HEK293 (cell line): ENCODE measurements around the gene CSMD2.

Experiments used
- CTCF ChIA-PET: fragments of 350-600 bp; formaldehyde crosslinking; extraction: SDS; loops from one replicate; lab custom pipeline; 2021; ENCODE audit warnings: antibody characterized with exemption; lab: Yijun Ruan, JAX
- POLR2A ChIA-PET: fragments of 300-600 bp; formaldehyde crosslinking; extraction: SDS; loops from one replicate; lab custom pipeline; 2020; ENCODE audit warnings: antibody characterized with exemption, inconsistent platforms; lab: Yijun Ruan, JAX
- H3K27ac ChIP-seq: fragments of 200-500 bp; sonication (Bioruptor generic); 2 replicates; pipeline ENCODE4 v1.5.1; 2014; ENCODE audit warnings: low read depth, low read length, control low read depth, inconsistent platforms; ENCODE audit errors: extremely low read depth
- H3K36me3 ChIP-seq, 2 experiments: fragments of 200-500 bp in 1 of 2; sonication (Bioruptor generic) in 1 of 2; 1 replicate in 1 of 2; 2 replicates in 1 of 2; pipeline ENCODE4 v1.5.1; 2014 to 2017; ENCODE audit warnings: inconsistent platforms in 2 of 2, low read length in 2 of 2; ENCODE audit not compliant: control insufficient read depth in 2 of 2, insufficient read depth in 1 of 2
- H3K4me1 ChIP-seq: fragments of 200-500 bp; sonication (Bioruptor generic); 2 replicates; pipeline ENCODE4 v1.5.1; 2014; ENCODE audit warnings: mild to moderate bottlenecking, low read length, inconsistent platforms; ENCODE audit not compliant: control insufficient read depth, insufficient read depth
- H3K4me3 ChIP-seq: 2 replicates; pipeline ENCODE4 v1.5.1; 2011; ENCODE audit warnings: low read depth, mild to moderate bottlenecking, control low read depth, low read length, moderate library complexity
- H3K9me3 ChIP-seq: fragments of 200-500 bp; sonication (Bioruptor generic); 2 replicates; pipeline ENCODE4 v1.5.1; 2014; ENCODE audit warnings: low read depth, low read length, inconsistent platforms; ENCODE audit not compliant: control insufficient read depth, insufficient read depth
- EGR2 ChIP-seq: fragments of 450-650 bp; formaldehyde crosslinking; IDR thresholded peaks from 2 replicates; pipeline ENCODE4 v1.5.1; 2016; ENCODE audit warnings: low read depth, missing biosample characterization, missing genetic modification characterization
- ELK4 ChIP-seq: IDR thresholded peaks from 2 replicates; pipeline ENCODE4 v1.6.1; 2011; ENCODE audit warnings: mild to moderate bottlenecking, low read depth, low read length, borderline replicate concordance
- GFI1B ChIP-seq: fragments of 450-650 bp; formaldehyde crosslinking; IDR thresholded peaks from 2 replicates; pipeline ENCODE4 v1.5.1; 2016; ENCODE audit warnings: missing biosample characterization, missing genetic modification characterization
- HOXC10 ChIP-seq: sonication (generic); formaldehyde crosslinking; IDR thresholded peaks from 2 replicates; pipeline ENCODE4 v1.8.1; 2023; ENCODE audit warnings: mild to moderate bottlenecking, missing genetic modification reagents
- KLF9 ChIP-seq: fragments of 450-650 bp; formaldehyde crosslinking; IDR thresholded peaks from 2 replicates; pipeline ENCODE4 v1.5.1; 2016; ENCODE audit warnings: missing biosample characterization, missing genetic modification characterization, low read depth
- WT1 ChIP-seq: fragments of 450-650 bp; formaldehyde crosslinking; IDR thresholded peaks from 2 replicates; pipeline ENCODE4 v1.5.1; 2016; ENCODE audit warnings: missing biosample characterization, missing genetic modification characterization
- ZFP69B ChIP-seq: fragments of 450-650 bp; formaldehyde crosslinking; IDR thresholded peaks from 2 replicates; pipeline ENCODE4 v1.5.1; 2016; ENCODE audit warnings: missing biosample characterization, missing genetic modification characterization
- ZNF223 ChIP-seq: fragments of 450-650 bp; formaldehyde crosslinking; IDR thresholded peaks from 2 replicates; pipeline ENCODE4 v1.5.1; 2016; ENCODE audit warnings: missing biosample characterization, missing genetic modification characterization
- ZNF24 ChIP-seq: fragments of 450-650 bp; formaldehyde crosslinking; IDR thresholded peaks from 2 replicates; pipeline ENCODE4 v1.5.1; 2016; ENCODE audit warnings: missing biosample characterization, missing genetic modification characterization
- ZNF274 ChIP-seq, 2 experiments: fragments of 200-500 bp in 1 of 2; fragments of 450-650 bp in 1 of 2; sonication (Bioruptor generic) in 1 of 2; formaldehyde crosslinking in 1 of 2; IDR thresholded peaks; 2 replicates each; pipeline versions ENCODE4 v1.5.1 to v1.6.1; 2014 to 2016; ENCODE audit warnings: borderline replicate concordance in 1 of 2, inconsistent platforms in 1 of 2, low read length in 1 of 2, missing biosample characterization in 1 of 2, missing genetic modification characterization in 1 of 2
- ZNF311 ChIP-seq: fragments of 450-650 bp; formaldehyde crosslinking; IDR thresholded peaks from 2 replicates; pipeline ENCODE4 v1.5.1; 2017; ENCODE audit warnings: missing biosample characterization, missing genetic modification characterization, borderline replicate concordance
- ZNF423 ChIP-seq: fragments of 450-650 bp; formaldehyde crosslinking; IDR thresholded peaks from 2 replicates; pipeline ENCODE4 v1.5.1; 2016; ENCODE audit warnings: missing biosample characterization, missing genetic modification characterization
- ZNF449 ChIP-seq: fragments of 450-650 bp; formaldehyde crosslinking; IDR thresholded peaks from 2 replicates; pipeline ENCODE4 v1.5.1; 2017; ENCODE audit warnings: missing biosample characterization, mild to moderate bottlenecking, missing genetic modification characterization, moderate library complexity
- ZNF558 ChIP-seq: fragments of 450-650 bp; formaldehyde crosslinking; IDR thresholded peaks from 2 replicates; pipeline ENCODE4 v1.5.1; 2016; ENCODE audit warnings: missing biosample characterization, missing genetic modification characterization
- ZNF600 ChIP-seq: fragments of 450-650 bp; formaldehyde crosslinking; IDR thresholded peaks from 2 replicates; pipeline ENCODE4 v1.5.1; 2016; ENCODE audit warnings: missing biosample characterization, missing genetic modification characterization
- ZNF629 ChIP-seq: fragments of 450-650 bp; formaldehyde crosslinking; IDR thresholded peaks from 2 replicates; pipeline ENCODE4 v1.5.1; 2017; ENCODE audit warnings: missing biosample characterization, missing genetic modification characterization
- ZNF704 ChIP-seq: fragments of 450-650 bp; formaldehyde crosslinking; IDR thresholded peaks from 2 replicates; pipeline ENCODE4 v1.5.1; 2016; ENCODE audit warnings: missing biosample characterization, missing genetic modification characterization
- ZNF791 ChIP-seq: fragments of 450-650 bp; formaldehyde crosslinking; IDR thresholded peaks from 2 replicates; pipeline ENCODE4 v1.5.1; 2016; ENCODE audit warnings: missing biosample characterization, missing genetic modification characterization
- ZNF830 ChIP-seq: fragments of 450-650 bp; IDR thresholded peaks from 2 replicates; pipeline ENCODE4 v1.5.0; 2018; ENCODE audit warnings: missing biosample characterization, missing genetic modification characterization, low read depth, mild to moderate bottlenecking, moderate library complexity
- TF ChIP-seq, protein P1 (sequence below): fragments of 450-650 bp; formaldehyde crosslinking; IDR thresholded peaks from 2 replicates; pipeline ENCODE4 v1.5.1; 2016; ENCODE audit warnings: missing biosample characterization, missing genetic modification characterization

Gene CSMD2

GRCh38 chr1:34213956-34214355 lies 48.9 kb upstream of the CSMD2 start (continued):
- TF ChIP-seq, protein P1, sequence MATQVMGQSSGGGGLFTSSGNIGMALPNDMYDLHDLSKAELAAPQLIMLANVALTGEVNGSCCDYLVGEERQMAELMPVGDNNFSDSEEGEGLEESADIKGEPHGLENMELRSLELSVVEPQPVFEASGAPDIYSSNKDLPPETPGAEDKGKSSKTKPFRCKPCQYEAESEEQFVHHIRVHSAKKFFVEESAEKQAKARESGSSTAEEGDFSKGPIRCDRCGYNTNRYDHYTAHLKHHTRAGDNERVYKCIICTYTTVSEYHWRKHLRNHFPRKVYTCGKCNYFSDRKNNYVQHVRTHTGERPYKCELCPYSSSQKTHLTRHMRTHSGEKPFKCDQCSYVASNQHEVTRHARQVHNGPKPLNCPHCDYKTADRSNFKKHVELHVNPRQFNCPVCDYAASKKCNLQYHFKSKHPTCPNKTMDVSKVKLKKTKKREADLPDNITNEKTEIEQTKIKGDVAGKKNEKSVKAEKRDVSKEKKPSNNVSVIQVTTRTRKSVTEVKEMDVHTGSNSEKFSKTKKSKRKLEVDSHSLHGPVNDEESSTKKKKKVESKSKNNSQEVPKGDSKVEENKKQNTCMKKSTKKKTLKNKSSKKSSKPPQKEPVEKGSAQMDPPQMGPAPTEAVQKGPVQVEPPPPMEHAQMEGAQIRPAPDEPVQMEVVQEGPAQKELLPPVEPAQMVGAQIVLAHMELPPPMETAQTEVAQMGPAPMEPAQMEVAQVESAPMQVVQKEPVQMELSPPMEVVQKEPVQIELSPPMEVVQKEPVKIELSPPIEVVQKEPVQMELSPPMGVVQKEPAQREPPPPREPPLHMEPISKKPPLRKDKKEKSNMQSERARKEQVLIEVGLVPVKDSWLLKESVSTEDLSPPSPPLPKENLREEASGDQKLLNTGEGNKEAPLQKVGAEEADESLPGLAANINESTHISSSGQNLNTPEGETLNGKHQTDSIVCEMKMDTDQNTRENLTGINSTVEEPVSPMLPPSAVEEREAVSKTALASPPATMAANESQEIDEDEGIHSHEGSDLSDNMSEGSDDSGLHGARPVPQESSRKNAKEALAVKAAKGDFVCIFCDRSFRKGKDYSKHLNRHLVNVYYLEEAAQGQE (tag by site-specific recombination), result no peak

GRCh38 chr1:34212673-34213072 lies 47.6 kb upstream of the CSMD2 start:
- ChIA-PET POLR2A (no interaction called here), CTCF (no interaction called here)
- no peaks in the 10 kb centered on the region for H3K36me3 ChIP-seq
- no peak for TF ChIP-seq GFI1B (tag by site-specific recombination)
- H3K4me1 ChIP-seq, result no peaks in the 10 kb centered on the region
- H3K27ac ChIP-seq, result no peak overlapping the region
- no peaks in the 10 kb centered on the region for H3K9me3 ChIP-seq
- H3K4me3 ChIP-seq, result no peak overlapping the region

DNA sequence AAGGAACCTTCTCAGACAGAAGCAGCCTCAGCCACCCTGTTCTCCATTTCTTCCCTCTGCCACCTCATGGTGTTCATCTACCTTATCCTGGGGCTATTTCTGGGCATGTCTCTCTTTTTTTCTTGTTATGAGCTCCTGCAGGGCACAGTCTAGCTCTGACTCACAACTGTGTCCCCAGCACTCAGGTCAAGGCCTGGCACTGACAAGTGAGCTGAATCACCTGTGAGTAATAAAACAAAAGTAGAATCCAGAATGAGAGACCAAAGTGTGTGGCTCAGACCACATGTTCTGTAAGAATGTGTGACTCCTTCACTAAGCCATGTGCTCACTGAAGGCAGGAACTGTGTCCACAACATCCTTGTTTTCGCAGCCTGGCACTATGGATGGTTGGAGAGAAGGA lies 34.9 kb upstream of the CSMD2 start:
- H3K36me3 ChIP-seq, result no peaks in the 10 kb centered on the region
- no peak overlapping the region for H3K4me3 ChIP-seq
- POLR2A ChIA-PET, result no interaction called here
- no peak for TF ChIP-seq ZNF423 (tag by site-specific recombination)
- H3K27ac ChIP-seq, result no peak overlapping the region
- H3K9me3 ChIP-seq, result no peaks in the 10 kb centered on the region
- CTCF ChIA-PET, result interaction anchor here (0.7 kb wide), 1 partner anchor 10 kb away, joined by 5 read pairs; no protein-coding TSS in a partner anchor
- no peaks in the 10 kb centered on the region for H3K4me1 ChIP-seq

- ChIA-PET CTCF (no interaction called here), POLR2A (no interaction called here)
- TF ChIP-seq ZNF629 (tag by site-specific recombination), result no peak
- TF ChIP-seq ZNF558 (tag by site-specific recombination), result no peak
- TF ChIP-seq ZNF600, result no peak
- no peak for TF ChIP-seq EGR2 (tag by site-specific recombination)
- TF ChIP-seq KLF9 (tag by site-specific recombination), result no peak
- no peak for TF ChIP-seq ZFP69B (tag by site-specific recombination)
- TF ChIP-seq ZNF449 (tag by site-specific recombination), result no peak
- no peak for TF ChIP-seq WT1 (tag by site-specific recombination)
- no peak for TF ChIP-seq ZNF311 (tag by site-specific recombination)
- no peaks in the 10 kb centered on the region for H3K36me3 ChIP-seq
- H3K4me1 ChIP-seq, result no peaks in the 10 kb centered on the region
- no peaks in the 10 kb centered on the region for H3K9me3 ChIP-seq
- H3K4me3 ChIP-seq, result no peak overlapping the region
- no peak overlapping the region for H3K27ac ChIP-seq
Measured at GRCh38 chr1:34192621-34193020, 27.6 kb upstream of the CSMD2 start.

GRCh38 chr1:34190692-34191091 lies 25.7 kb upstream of the CSMD2 start:
- H3K9me3 ChIP-seq, result no peaks in the 10 kb centered on the region
- CTCF ChIA-PET, result no interaction called here
- no peak overlapping the region for H3K4me3 ChIP-seq
- no peaks in the 10 kb centered on the region for H3K4me1 ChIP-seq
- no peak overlapping the region for H3K27ac ChIP-seq
- POLR2A ChIA-PET, result no interaction called here
- H3K36me3 ChIP-seq, result no peaks in the 10 kb centered on the region
- TF ChIP-seq ZNF24 (tag by site-specific recombination), result no peak
- TF ChIP-seq KLF9 (tag by site-specific recombination), result no peak
- TF ChIP-seq ZNF704 (tag by site-specific recombination), result no peak
- TF ChIP-seq HOXC10, result no peak
- no peak for TF ChIP-seq ZNF830
- TF ChIP-seq ZNF274 (IDR thresholded peaks at IDR 0.05; ENCODE audit: low read length), result no peak
- no peak for TF ChIP-seq ZNF274 (tag by site-specific recombination; IDR thresholded peaks at IDR 0.05; ENCODE audit: borderline replicate concordance)
- TF ChIP-seq ELK4, result no peak
- TF ChIP-seq ZNF223 (tag by site-specific recombination), result no peak
- no peak for TF ChIP-seq ZNF791 (tag by site-specific recombination)
